COR-L47 (cell line): ENCODE data around the gene COL4A6.

Experiments
- DNase-seq: peaks from one replicate; lab custom pipeline; 2025; lab: John Stamatoyannopoulos, UW

The COL4A6 gene

DNA sequence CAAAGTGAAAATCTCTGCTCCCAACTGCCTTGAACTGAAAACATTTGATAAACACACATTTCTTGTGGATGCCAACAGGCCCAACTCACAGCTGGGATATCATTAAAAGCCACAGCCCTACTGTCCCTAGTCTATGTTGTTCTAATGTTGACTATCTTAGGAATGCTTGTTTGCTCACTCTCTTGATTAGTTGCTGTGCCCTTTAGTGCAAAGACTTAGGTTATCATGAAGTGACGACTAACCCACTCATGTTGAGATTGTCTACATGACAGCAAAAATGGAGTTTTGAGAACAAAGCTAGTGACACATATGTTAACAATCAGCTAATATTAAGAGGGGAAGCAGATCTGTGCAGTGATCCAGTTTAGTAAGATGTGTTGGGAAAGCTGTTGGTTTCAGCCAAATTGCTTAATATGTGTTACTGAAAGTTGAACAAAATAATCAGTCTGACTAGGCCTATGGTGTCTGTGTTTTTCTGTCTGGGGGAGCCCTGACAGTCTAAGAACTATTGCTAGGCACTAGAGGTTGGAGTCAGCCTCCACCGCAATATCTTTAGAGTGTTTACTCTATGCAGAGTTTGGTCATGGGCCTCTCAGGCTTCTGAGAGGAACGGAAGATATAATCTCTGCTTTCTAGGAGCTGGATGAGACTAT lies 221.2 kb downstream of the COL4A6 start:
- DNase-seq, result no peak

DNA sequence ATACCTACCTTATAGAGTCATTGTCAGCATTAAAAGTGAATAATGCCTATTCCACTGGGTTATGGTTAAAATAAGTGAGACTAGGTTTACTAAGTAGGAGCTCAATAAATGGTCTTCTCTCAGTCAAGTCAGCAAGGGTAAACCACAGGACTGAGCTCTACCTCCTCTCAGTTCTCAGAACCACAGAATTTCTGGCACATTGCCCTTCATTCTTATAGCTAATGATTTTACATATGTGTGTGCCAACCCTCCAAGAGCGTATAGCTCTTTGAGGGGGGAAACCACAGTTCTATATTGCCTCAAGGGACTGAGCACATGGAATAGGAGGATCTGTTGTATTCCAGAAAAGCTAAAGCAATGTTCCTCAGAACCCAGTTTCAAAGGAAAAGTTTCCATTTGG lies 221.8 kb downstream of the COL4A6 start:
- DNase-seq, result no peak

DNA sequence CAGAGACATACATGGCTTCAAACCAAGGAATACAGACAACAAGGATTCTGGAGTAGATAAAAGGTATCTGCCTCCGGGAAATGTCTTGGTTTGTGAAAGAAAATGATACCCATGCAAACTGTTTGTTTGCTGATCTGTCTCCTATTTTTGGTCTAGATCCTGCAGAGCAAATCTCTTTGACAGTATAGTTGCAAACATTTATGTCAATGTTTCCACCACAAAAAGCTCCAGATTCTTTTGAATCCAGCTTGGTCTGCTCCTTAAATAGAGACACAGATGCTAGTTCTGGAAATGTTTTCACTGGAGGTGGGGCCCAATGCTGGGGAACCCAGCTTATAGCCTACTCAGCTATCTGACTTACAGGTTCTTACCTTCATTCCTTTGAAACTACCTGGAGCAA lies 226.9 kb downstream of the COL4A6 start:
- no peak for DNase-seq

DNA sequence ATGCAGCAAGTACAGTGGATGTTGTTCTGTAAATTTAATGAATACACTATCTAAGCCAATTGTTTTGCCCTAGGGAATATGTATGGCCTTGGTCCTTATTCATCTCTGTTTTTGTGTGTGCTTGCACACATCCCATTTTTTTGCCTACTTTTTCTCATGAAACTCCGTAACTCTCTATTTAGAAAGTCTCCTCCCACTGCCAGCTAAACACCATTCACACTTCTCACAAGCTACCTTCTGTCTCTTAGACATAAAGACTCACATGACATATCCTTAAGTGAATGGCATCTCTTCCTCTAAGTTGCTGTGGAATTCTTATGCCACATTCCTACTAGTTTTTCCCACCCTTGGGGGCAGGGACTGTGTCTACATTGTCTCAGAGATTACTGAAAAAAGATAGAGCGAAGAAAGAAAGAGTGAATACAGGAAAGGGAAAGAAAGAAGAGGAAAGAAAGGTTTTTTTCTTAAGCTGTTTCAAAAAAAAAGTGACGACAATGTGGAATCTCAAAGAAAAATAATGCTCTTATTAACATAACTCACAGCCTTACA lies 229.1 kb downstream of the COL4A6 start:
- no peak for DNase-seq

DNA sequence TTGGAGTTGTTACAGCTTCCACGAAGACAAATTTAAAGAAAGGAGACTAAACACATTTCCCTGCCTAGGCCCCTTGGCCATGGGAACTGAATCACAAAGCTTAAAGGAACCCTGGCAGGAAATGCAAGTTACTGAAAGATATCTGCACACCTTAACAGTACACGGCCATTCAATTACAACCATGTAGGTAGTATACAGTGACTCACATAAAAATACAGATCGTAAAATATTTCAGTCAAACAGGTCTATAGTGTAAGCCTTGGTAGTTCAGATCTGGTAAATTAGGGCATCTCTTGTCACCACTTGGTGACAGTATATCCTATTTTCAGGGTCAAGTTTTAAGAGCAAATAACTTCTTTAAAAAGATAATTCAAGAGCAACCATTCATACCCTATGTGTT lies 234.7 kb downstream of the COL4A6 start:
- DNase-seq, result no peak

DNA sequence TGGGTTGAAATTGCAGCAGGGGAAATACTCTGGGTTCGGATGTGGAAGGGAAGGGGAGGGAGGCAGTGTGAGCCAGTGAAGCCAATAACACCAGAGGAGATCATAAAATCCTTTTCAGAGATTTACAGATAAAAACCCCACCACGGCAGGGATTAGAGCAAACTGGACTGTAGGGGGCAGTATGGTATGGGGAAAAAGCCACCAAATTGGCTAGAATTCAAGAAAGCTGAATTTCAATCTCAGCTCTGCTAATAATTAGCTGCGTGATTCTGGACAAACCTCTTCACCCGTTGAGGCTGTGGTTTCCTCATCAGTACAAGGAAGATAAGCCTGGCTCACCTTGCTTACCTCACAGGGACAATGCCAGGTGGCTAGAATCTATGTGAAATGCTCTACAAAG lies 238.5 kb downstream of the COL4A6 start:
- peak; percentile 23 for DNase-seq

DNA sequence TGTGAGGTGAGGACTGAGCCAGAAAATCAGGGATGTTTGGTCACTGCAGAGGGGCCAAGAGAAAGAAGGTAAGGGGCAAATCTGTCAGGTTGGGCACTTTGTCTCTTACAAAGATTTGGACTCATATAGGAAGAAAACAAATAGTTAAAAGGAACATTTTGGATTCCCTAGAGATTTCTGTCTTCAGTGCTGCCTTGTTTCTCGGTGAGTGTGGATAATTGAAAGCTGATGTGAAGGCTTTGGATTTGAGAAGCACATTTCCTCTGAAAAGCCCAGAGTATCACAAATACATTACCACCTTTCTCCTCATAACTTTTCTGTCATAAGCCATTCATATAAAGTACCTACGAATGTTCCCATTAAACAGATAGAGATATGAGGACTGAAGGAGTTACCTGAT lies 239.2 kb downstream of the COL4A6 start:
- no peak for DNase-seq

DNA sequence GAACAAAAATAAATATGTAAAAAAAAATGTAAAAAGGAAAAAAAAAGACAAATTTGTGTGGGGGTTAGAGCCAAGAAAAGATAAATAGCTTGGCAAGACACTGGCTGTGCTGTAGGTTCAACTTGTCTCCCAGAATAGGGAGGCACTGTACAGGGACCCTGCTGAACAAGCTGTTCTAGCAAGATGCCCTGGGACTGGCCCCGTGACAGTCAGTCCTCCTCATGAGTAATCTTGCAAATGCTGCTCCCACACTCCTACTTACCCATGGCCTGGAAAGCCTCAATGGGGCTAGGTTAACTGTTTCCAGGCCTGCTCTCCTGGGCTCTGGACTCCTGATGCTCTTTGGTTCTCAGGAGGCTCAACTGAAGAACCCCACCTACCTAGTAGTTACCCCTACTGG lies 239.8 kb downstream of the COL4A6 start:
- DNase-seq, result no peak

DNA sequence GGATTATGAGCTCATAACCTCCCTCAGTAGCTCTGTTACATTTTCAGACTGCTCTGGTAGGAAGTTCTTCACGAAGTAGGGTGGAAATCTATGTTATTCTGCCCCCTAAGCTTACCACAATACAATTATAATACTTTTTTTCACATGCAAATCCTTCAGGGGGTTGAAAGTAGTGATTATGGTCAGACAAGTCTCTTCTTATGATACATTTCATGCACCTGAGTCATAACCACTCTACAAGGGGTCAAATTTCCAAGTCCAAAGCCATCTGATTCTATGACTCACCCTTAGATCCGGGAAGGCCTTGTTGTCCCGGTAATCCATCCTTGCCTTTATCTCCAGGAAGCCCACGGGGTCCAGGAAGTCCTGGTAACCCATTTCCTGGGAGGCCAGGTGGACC lies 251.4 kb downstream of the COL4A6 start:
- DNase-seq, result no peak

DNA sequence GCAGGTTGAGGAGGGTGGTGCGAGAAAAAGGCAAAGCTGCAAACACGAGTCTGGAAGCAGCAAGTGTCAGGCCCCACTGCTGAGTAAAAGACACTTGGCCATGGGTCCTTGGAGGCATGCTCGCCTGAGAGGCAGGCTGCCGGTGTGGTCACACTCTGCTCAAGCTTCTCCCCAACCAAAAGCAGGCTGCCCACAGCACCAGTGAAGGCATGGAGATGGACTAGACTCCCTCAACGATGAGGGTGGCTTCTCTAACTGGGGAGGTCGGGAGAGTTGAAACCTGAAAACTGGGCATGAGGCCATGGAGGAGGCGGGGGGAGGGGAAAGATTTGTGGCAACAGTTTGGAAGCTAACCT lies 260.1 kb downstream of the COL4A6 start:
- no peak for DNase-seq

DNA sequence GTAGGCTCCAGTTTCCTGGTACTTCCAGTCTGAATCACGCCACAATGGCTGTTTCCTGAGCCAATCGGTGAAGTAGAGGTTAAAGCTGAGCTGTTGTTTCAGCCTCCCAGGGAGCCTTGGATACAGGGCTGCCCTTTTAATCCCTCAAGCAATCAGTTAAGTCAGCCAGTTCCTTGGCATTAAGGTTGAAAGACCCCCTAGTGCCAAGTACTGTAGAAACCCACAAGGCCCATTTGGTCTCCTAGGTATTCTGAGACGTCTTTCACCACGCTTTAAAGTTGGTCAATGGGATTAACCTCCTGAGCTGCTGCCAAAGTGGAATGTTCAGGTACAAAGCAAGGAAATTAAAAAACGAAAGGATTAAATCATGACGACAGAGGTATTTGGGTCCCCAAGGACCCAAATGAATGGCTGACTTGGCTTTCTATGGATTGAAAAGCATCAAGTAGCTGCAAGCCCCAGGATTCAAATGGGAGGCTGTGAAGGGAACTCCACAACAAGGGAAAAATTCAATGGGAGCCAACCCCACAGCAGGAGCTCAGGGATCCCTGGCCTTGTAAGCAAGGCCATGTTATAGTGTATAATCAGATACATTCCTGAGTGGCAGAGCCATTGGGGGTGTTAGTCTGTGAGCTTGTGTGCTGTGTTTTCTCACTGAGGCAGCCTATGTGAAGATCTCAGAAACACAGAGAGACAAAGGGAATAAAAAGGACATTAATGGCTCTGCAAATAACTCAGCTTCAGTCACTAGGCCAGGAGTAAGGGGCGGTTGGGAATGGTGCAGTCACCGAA lies 260.7 kb downstream of the COL4A6 start:
- DNase-seq, result no peak

DNA sequence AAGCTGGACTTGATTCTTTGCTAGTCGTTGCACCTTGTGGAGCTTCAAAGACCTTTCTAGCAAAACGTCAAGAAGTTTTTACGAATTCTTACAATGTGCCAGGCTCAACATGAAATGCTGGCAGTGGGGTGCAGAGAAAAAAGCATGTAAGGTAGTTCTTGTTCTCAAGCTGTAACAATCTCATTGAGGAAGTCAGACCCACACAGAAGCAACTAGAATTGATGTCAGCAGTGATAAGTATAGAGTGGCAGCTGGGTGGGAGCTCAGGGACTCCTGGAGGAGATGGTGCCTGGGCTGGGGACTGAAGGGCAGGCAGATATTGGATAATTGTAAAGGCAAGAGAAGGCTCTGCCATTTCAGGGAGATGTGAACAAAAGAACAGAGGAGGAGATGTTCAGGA lies 264.3 kb downstream of the COL4A6 start:
- DNase-seq, result no peak

DNA sequence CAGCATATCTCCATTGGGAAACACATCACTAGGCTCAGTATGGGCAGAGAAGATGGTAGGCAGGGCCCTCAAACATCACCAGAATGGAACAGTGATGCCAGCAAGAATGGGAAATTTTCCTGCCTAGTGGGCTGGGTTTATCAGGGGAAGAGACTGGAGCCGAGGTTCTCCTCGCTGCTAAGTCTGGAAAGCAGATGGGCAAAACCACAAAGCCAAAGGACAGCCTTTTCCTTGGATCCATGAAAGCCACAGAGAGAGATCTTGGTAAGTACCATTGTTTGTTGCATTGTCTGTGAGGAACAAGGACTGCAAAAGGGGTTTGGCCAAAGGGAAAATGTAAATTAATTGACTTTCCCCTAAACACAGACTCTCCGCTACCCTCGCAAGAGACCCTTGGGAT lies 266.6 kb downstream of the COL4A6 start:
- DNase-seq, result no peak

DNA sequence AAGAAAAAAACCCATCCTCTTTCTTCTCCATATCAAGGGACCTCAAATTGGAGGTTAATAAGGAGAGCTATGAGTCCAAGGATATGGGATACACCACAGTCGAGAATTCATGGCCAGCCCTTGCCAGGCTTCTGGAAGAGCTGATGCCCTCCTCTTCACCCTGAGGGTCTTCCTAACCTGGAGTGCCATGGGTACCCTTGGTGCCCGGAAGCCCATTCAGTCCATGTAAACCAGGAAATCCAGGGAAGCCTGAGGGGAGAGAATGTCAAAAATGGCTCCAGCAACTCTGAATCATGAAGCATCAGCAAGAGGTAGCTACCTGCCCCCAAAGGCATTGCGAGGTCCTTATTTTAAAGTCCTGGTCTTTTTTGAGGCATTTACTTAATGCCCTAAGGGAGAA lies 268.5 kb downstream of the COL4A6 start:
- no peak for DNase-seq

DNA sequence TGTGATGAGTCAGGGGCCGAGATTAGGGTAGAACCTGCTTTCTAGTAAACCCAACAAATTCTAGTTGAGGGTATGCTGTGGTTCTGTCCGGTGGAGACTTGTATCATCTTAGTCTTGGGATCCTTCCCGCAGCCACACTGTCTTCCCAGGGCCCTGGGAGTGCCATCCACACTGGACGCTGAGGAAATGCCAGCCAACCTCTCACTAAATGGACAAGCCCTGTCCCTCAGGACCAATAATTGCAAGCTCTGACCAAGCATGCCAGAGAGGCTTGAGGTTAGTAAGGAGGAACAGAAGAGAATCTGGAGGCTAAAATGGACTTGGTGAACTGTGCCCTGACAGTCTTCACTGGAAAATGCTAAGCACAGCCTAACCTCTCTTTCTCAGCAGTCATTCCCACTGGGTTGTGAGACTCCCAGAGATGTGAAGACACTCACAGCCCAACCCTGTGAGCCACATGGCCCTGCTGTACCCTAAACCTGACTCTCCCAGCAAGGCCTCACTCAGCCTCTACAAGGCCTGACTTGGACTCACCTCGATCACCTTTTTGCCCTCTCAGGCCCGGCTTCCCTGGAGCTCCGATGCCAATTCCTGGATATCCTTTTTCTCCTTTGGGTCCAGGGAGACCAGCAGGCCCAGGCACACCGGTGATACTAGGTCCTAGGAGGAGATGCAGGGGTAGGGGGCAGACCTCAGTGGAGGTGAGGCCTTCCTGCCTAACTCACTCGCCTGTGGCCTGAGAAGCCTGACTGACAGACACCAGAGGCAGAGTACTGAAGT lies 269.1 kb downstream of the COL4A6 start:
- DNase-seq, result no peak

DNA sequence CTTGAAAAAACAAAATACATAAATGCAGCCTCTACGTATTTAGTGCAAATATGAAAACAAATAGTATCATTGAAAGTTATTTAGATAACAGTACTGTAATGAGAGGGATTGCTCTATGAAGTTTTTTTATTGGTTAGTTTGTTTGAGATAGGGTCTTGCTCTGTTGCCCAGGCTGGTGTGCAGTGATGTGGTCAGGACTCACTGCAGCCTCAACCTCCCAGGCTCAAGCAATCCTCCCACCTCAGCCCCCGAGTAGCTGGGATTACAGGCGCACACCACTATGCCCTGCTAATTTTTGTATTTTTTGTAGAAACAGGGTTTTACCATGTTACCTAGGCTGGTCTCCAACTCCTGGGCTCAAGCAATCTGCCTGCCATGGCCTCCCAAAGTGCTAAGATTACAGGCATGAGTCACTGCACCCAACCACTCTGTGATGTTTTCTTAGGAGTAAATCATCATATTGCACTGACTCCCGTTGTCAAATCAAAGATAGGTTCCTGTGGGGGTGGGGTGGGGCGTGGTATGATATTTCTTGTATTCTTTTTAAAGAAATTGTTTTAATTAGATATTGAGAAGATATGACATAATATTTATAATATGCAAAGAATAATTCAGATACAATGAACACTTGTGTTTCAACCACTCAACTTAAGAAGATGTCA lies 270.9 kb downstream of the COL4A6 start:
- DNase-seq, result no peak

DNA sequence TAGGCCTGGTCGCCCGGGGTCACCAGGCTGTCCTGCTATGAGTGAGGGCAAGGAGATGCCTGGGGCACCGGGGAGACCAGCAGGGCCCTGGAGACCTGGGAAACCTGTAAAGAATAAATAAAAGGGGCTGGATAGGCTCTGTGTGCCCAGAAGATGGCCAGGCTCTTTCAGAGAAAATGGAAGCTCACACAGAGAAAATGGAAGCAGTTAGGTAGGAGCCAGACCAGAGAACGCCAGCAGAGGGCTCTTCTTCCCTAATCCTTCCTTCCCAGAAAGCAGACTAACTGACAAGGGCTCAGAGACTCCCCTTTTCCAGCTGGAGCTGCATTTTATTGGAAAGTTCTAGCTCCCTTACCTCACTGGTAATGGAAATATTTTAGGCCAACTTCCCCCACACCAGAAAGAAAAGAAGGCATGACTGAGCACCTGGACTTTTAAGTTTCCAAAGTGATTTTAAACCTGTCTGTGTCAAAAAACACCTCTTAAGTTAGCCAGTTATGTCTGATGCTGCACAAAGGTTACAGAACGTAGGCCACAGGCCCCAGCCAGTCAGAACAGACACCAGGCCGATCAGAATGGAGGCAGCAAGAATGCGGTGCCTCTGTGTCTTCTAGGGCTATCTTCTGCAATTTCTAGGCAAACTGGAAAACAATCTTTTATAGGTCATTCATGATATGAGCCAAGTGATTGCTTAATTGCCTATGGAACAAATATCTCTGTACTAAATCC lies 272.7 kb downstream of the COL4A6 start:
- DNase-seq, result peak; percentile 2

DNA sequence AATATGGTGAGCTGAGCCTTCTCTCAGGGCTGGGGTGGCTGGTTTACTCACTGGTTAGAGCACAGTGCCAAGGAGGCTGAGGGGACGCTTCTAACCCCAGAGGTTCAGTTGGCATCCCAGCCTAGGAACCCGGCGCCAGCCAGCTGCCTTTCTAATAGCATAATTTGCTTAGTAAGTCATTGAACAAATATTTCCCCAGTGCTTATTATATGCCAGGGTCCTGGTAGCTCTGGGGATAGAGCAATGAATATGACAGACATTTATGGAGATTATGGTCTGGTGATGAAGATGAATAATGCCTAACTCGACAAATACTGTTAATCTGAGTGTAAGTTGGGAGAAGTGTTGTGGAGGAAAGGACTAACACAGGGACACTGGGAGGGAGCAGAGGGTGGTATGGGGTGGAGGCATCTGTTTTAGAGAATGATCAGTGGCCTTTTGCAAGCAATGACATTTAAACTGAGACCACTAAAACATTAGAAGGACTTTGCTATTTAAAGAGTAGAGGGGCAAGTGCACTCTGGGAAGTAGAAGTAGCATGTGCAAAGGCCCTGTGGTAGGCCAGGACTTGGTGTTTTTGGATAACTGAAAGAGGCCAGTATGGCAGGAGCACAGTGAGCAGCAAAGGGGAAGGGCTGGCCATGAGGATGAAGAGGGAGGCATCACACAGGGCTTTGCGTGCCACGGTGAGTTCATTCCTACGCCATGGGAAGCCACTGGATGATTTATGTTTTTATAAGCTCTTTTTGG lies 274.7 kb downstream of the COL4A6 start:
- DNase-seq, result no peak

DNA sequence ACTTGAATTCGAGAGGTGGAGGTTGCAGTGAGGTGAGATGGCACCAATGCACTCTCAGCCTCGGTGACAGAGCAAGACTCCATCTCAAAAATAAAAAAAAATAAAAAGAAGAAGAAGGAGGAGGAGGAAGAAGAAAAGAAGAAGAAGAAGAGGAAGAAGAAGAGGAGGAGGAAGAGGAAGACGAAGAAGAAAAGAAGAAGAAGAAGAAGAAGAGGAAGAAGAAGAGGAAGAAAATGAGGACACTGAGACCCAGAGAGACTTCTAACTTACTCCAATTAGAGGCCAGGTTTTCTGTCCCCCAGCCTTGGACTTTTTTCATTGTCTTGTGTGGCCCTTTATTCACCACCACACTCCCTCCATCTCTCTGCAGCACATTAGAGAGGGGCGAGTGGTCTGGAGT lies 276.0 kb downstream of the COL4A6 start:
- DNase-seq, result no peak

DNA sequence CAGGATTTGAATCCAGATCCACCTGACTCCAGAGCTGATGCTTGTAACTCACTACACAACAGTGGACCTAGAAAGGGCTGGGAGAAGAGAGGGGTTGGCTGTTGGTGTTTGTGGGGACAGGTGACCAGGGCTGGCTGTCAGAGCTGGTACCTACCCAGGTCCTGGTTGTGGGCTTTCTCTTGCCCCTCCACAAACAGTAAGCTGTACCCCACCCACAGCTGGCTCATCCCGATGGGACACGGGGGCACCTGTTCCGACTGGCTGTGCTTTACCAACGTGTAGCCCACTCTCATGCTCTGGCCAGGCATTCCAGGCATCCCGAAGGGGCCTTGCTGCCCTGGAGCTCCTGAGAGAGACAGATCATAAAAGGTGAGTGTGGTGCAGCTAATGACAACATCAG lies 277.9 kb downstream of the COL4A6 start:
- no peak for DNase-seq
